Renal pelvis (tissue), 12 donors: ENCODE data around the gene RNU1-2. TPM values are rescaled to one million over a fixed set of nuclear protein-coding genes. Genes with fewer than 3 reads are reported as not detected.
"Not testable (repeated sequence)": the region's sequence is repeated elsewhere in the genome, so short reads cannot be mapped to it uniquely, and the experiment has no call there.

ENCODE experiments used
- DNase-seq: peaks from one replicate; pipeline ENCODE4 v3.0.0-alpha.2; 2013
- long read RNA-seq, 16 experiments: transcript quantifications; one replicate each; lab custom pipeline, GENCODE V29; 2026
- polyA plus RNA-seq, 3 donors: library from polyadenylated mRNA; unstranded; fragments of 120-200 nt; gene quantifications; one replicate each; pipeline ENCODE4 v1.2.1, GENCODE V29; 2013; ENCODE audit not compliant: insufficient read length in 3 of 3

RNU1-2 gene
- polyA plus RNA-seq = not detected
- long read RNA-seq, donor 1 = 0 reads
- long read RNA-seq, donor 2 = 0 reads
- long read RNA-seq, donor 3 = 0 reads
- long read RNA-seq, donor 4 = 0 reads
- long read RNA-seq, donor 5 = 0 reads
- long read RNA-seq, donor 6 = 0 reads
- long read RNA-seq, donor 7 = 0 reads
- long read RNA-seq, donor 8 = 0 reads
- long read RNA-seq, donor 9 = 0 reads
- long read RNA-seq, donor 10 = 0 reads
- long read RNA-seq, donor 11 = 0 reads
- long read RNA-seq, donor 12 = 0 reads
- long read RNA-seq, donor 13 = 0 reads
- long read RNA-seq, donor 14 = 0 reads
- long read RNA-seq, donor 15 = 0 reads
- long read RNA-seq, donor 16 = 0 reads

DNA sequence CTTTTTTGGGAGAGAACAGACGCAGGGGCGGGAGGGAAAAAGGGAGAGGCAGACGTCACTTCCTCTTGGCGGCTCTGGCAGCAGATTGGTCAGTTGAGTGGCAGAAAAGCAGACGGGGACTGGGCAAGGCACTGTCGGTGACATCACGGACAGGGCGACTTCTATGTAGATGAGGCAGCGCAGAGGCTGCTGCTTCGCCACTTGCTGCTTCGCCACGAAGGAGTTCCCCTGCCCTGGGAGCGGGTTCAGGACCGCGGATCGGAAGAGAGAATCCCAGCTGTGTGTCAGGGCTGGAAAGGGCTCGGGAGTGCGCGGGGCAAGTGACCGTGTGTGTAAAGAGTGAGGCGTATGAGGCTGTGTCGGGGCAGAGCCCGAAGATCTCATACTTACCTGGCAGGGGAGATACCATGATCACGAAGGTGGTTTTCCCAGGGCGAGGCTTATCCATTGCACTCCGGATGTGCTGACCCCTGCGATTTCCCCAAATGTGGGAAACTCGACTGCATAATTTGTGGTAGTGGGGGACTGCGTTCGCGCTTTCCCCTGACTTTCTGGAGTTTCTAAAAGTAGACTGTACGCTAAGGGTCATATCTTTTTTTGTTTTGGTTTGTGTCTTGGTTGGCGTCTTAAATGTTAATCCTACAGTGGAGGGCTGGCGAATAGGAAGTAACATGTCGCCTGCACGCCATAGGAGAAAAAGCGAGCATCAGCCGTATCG is at the start of gene RNU1-2:
TSS of gene RNU1-2 (plus strand) at position 383 of the 718 bp plus-strand sequence.
- peak; percentile 96 for DNase-seq

DNA sequence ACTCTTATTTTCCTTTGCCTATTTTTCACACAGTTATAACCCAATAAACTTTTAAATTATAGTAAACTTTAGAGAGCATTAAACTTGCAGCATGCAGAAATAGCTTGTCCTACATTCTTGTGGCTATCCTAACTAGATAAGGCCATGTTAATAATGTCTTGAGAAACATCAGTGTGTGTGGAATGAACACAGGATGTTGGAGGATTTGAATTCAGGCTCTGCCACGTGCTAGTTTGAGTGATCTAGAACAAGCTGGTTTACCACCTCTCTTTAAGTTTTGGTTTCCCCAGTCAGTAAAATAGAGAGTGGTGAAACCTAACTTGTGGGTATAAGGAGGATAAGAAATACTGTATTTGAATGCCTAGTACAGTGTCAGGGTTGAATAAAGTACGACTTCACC is 39.6 kb upstream of the RNU1-2 start:
- DNase-seq = not testable (repeated sequence)

DNA sequence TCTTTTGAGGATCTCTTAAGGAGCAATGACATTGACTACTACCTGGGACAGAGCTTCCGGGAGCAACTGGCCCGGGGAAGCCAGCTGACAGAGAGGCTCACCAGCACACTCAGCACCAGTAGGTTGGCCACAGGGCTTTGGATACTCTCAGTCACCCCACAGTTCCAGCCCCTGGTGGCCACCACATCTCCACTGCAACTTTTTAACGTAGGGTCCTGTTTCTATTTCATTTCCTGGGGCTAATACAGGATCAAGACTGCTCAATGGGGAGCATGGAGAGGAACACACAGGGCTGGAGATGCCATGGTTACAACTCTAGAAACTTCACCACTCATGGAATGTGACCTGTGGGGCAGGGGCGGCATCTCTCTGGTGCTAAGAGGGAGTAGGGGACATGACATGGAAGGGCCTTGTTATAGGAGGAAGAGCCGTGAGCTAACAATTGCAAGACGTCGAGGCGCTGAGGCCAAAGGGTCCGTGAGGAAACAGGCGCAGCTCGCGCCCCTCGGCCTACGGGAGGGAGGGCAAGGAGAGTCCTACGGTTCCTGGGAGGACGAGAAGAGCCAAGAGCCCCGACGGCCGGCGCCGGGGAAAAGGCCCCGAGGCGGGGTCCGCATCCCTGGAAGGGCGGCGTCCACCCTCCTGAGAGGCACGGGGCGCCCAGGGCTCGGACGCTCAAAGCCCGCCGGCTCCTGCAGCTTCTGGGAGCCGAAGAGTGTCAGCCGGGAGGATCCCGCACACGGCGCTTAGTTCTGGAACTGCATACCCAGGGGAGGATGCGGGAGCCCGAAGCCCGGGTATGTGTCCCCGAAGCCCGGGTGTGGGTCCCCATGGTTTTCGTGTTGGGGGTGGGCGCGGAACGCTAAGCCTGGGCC is 36.4 kb upstream of the RNU1-2 start:
- DNase-seq = not testable (repeated sequence)

DNA sequence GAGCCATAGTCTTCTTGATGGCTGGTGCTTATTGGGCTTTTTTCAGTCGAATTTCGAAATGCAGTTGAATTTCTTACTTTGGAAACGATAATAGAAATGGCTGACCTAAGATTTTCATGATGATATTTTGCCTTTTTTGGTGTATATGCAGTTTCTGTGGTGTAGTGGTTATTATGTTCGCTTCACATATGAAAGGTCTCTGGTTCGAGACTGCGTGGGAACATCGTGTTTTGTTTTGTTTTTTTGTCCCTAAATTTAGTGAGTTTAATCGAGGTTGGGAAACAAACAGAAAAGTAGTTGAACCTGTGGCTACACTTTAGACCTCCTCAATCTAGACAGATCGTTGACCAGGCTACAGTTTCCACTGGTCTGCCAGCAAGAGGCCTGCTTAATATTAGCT is 35.7 kb upstream of the RNU1-2 start:
- DNase-seq = not testable (repeated sequence)

DNA sequence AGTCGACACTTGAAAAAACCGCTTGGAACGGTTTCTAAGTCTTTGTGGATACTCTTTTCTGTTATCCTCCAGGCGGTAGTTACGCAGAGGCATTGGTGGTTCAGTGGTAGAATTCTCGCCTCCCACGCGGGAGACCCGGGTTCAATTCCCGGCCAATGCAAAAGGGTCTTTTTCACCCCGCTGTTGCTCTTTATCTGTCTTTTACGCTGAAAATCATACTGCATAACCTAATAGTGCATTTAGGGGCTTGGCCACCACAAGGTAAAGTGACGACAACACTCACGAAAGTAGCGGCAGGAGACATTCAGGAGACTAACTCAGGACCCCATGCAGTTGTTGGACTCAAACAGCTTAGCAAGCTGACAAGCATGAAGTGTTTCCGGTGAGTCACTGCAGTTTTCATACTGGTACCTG is 33.9 kb upstream of the RNU1-2 start:
- DNase-seq = not testable (repeated sequence)

DNA sequence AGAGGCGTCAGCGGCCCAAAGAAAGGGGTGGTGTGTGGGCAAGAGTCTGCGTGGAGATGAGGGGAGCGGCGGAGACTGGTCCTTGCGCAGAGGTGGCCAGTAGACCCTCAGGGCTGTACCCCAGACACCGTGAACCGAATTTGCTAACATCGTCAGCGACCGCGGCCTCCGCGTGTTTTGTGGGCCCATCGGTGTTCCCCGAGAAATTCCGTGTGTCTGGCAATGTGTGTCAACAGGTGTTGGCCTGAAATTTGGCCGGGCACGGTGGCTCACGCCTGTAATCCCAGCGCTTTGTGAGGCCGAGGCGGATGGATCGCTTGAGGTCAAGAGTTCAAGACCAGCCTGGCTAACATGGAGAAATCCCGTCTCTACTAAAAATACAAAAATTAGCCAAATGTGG is 33.4 kb upstream of the RNU1-2 start:
- DNase-seq = not testable (repeated sequence)

DNA sequence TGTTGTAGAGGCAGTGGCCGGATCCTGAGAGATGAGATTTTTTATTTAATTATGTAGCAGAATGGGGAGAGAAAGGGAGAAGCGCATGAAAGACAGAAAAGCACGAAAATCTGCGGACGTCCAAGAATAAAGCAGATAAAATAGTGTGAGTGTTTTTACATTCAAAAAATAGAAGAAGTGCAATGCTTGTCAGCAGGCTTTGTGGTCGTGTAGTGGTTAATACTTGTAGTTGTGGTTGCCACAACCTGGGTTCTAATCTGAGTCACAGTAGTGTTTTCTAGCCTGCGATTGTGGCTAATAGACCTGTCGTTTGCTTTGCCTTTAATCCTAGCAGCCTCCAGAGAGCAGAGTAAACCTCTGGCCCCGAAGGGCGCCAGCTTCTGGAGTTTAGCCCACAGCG is 32.8 kb upstream of the RNU1-2 start:
- not testable (repeated sequence) for DNase-seq

DNA sequence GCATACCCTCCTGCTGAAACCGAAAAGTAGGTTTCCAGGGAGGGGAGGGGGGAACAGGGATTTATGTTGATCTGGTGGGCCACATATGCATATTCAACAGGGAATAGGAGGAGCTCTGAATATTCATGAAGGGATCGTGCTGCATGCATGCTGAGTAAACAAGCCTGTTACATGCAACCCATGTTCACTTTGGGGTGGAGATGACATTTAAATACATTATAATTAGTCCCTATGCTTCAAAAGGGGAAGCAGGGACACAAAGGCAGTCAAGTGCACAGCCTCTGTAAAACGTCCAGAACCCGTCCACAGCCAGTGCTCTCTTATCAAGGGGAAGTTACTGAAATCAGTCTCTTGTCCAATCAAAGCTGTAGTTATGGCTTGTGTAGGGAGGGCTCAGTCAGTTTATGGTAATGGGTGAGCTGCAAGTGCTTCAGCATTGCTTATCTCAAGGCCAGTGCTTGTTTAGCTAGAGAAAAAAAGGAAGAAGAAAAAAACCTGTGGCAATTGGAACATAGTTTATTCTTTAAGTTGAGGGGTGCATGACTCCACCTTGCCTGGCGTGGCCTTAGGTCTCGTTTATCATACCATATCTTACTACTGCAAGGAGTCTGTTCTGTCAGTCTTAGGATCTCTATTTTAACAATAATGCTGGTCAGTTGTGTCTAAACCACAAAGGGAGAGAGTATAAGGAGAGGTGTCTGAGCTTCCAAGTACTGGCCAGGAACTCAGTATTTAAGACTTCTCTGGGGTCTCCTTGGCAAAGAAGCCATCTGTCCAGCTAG is 28.7 kb upstream of the RNU1-2 start:
- not testable (repeated sequence) for DNase-seq

DNA sequence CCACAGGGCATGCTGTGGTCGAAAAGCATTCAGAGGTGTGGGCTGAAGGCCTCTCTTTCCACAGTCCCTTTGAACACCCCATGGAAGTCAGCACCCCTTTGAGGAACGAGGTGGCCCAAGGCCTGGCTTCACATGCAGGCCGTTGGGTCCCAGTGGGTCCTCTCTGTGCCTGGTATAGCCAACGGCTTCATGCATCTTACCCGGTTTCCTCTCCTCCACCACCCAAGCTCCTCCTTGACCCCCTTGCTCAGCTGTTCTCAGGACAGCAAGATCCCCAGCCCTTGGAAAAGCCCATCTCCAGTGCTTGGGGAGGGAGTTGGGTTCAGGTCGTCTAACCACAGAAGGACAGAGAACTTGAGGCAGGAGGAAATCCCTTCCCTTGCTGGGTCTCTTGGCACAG is 27.0 kb upstream of the RNU1-2 start:
- DNase-seq = not testable (repeated sequence)

DNA sequence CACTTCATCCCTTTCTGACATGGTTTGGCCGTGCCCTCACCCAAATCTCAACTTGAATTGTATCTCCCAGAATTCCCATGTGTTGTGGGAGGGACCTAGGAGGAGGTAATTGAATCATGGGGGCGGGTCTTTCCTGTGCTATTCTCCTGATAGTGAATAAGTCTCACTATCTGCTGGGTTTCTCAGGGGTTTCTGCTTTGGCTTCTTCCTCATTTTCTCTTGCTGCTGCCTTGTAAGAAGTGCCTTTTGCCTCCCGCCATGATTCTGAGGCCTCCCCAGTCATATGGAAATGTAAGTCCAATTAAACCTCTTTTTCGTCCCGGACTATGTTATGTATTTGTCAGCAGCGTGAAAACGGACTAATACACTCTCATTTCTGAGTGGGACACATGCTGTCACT is 25.8 kb upstream of the RNU1-2 start:
- DNase-seq = not testable (repeated sequence)

DNA sequence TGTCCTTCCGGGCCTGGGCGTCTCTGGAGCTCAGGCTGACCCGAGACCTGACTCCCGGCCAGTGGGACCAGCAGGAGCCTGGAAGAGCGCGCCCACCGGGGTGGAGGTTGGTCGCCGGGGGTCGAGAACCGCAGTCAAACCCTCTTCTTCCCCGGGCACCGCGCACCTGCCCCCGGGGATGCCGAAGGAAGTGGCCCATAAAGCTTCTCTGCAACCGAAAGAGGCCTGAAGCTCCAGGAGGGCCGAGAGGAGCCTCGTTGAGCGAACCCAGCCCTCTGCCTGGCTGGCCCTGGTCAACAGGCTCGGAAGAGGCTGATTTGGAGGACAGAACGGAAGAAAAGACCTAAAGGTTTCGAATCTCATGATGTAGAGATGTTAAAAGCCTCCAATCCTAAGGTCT is 24.6 kb upstream of the RNU1-2 start:
- not testable (repeated sequence) for DNase-seq

DNA sequence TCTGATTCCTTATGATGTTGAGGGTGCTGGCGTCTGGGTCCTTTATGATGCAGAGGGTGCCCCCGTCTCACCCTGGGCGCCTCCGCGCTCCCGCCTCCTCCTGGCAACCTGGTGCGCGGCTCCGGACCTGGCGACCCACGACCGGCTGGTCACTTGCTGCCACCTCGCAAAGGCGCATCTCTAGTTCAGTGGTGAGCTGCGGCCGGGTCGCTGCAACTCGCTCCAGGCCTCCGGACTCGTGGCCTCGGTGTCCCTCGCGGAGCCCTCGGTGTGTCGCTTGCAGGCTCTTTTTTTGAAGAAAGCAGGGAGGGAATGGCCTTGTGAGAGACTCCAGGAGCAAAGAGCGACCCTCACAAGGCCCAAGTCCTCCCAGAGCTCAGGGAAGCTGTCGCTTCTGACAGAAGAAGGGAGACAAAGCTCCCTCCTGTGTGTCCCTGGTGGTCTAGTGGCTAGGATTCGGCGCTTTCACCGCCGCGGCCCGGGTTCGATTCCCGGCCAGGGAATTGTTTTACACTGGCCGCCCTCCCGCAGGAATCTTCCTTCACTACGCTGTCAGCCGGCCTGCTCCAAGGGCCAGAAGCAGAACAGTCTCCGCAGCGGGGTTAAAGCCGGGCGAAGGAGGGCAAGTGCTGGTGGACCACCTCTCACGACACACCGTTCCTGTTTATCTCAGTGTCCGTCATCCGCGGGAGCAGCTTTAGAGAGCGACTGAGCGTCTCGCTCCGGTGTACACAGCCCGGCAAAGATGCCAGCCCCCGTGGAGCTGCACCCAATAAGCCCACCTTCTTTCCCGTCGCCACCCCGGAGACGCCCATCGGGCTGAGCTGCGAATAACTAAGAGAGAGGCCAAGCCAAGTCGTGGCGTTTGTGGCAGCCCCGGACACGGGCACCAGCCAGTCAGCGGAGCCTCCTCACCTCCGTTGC is 23.4 kb upstream of the RNU1-2 start:
- not testable (repeated sequence) for DNase-seq

DNA sequence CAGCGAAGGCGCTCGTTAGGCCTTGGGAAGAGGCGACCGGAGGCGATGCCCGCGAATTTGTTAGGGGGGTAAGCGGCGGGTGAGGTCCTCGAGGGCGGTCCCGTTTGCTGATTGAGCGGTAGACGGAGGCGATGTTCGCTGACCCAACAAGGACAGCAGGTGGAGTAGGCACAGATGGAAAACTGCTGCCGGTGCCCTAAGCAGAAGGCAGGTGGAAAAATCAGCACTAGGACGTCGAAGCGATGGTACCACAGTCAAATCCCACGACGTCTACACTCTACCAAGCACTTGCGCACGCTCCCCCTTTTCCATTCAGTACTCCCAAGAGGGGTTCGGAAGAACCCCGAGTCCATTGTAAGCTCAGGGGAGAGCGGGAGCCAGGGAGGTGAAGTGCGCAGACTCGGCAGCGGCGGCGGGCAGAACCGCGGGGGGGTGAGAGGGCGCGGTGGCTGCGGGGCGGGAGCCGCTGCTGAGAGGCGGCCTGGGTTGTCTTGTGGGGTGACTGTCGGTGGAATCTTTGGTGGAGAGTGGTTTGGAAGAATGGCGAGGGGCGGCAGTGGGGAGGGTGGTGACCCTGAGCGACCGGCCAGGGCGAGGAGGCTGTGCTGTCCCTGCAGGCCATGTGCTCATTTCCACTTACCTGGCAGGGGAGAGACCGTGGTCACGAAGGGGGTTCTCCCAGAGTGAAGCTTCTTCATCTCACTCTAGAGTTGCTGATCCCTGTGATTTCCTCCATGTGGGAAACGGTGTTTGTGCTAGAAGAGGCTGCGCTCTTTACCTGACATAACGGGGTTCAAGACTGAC is 22.5 kb upstream of the RNU1-2 start:
- DNase-seq = not testable (repeated sequence)

DNA sequence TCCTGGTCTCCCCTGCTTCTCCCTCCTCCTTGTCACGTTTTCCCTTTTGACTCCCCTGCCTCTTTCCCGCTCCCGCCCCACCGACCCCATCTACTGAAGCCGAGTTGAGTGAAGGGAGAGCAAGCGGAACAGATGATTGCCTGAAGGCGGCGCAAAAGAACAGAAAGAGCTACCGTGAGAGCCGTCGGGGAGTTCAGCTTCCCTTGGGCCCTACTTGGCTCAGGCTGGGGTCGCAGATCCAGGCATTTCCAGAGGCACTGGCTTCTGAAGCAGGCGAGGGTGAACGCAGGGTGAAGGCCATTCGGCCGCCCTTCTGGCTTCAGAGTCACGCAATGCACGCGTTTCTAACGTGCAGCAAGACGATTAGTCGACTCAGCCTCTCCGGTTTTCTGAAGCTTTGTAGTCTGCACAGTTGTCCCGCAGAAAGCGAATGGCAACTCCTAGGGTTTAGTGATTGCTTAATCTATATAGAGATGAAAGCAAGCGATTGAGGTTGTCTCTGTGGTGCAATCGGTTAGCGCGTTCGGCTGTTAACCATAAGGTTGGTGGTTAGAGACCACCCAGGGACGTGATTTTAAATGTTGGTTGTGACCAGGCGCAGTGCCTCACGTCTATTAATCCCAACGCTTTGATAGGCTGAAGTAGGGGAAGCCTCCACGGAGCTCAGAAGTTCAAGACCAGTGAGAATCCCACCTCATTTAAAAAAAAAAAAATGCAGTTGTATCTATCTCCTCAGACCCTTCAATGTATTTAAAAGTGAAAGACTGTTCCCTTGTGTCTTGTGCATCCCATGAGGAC is 20.6 kb upstream of the RNU1-2 start:
- not testable (repeated sequence) for DNase-seq

DNA sequence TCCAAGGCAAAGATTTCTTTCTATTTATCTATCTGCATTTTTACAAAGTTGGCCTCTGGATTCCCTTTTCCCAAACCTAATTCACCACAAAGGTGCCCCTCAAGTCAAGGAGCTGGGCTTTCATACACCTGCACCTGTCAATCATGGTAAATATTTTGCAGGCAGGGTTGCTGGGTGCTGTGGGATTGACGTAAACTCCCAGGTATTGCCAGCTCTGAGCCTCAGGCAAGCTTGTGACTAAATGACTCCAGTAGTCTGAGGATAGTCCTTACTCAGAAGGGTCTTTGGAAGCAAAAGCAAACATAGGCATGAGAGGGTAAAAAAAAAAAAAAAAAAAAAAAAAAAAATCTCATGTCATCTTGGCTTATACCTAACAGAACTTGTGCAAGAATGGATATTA is 14.0 kb upstream of the RNU1-2 start:
- not testable (repeated sequence) for DNase-seq

DNA sequence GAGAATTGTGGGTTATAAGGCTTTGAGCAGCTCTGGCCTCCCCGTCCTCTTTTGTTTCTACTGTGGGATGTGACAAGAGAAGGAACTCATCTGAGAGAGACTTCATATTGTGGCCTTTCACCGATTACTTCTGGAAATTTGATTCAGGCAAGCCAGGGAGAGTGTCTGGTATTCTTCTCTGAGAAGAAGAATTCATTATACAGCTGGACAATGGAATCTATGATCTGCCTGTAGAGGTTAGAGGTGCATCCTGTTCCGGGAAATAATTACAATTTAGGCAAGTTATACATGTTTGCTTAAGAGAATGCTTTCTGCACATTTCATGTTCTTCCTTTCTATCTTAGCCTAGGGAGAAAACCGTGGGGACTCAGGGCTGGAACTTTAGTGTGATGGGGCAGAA is 12.8 kb upstream of the RNU1-2 start:
- no peak for DNase-seq

DNA sequence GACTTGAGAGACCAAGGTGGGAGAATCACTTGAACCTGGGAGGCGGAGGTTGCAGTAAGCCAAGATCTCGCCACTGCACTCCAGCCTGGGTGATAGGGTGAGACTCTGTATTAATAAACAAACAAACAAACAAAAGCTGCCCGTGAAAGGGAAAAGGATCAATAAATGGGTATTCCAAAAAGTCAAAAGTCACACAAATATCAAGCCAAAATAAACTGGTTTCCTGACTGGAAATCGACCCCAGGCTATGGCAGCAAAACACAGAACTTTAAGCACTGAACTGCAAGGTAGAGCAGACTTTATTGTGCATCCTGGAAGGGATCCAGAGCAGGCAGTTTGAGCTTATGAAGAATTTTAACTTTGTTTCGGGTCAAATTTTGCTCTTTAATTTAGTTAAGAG is 11.3 kb upstream of the RNU1-2 start:
- DNase-seq = not testable (repeated sequence)

DNA sequence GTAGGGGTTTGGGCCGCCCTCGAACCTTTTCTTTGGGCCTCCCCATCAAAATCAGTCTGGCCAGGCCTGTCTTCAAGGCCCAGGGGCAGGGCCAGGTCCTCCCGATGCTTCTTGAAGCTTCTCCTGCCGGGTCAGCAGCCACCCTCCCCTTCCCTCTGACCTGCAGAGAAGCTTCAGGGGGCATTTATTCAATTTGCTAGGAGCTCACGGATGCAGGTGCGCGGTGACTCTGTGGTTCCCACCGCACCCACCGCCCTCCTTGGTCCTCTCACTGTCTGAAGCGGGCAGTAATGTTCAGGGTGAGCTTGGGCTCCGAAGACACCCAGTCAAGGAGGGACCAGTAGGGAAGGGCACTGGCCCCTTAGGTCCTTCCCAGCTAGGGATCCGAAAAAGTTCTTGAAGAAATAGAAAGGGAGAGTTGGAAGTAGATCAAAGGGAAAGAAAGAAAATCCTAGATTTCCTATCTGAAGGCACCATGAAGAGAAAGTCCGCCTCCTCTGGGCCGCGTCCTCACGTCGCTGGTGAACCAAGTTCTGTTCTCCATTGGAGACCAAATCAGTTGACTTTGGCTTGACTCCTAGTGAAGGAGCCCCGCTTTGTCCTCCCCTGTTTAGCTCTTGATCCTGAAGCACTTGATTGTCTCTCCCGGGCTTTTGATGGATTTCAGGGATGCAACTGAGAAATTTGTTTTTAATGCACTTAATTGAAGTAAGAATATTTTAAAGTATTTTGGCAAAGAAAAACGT is 8.7 kb upstream of the RNU1-2 start:
- DNase-seq = no peak
